Hypothalamus (tissue), 51 donors: ENCODE data around the gene ABCC1.
A peak's percentile ranks its signal among the peaks of the same experiment; 100 is the strongest.
"Not testable (repeated sequence)": the region's sequence is repeated elsewhere in the genome, so short reads cannot be mapped to it uniquely, and the experiment has no call there.

Experiments used
- DNase-seq, 51 donors: peaks; one replicate each; lab custom pipeline; 2025; lab: John Stamatoyannopoulos, UW

The ABCC1 gene

DNA sequence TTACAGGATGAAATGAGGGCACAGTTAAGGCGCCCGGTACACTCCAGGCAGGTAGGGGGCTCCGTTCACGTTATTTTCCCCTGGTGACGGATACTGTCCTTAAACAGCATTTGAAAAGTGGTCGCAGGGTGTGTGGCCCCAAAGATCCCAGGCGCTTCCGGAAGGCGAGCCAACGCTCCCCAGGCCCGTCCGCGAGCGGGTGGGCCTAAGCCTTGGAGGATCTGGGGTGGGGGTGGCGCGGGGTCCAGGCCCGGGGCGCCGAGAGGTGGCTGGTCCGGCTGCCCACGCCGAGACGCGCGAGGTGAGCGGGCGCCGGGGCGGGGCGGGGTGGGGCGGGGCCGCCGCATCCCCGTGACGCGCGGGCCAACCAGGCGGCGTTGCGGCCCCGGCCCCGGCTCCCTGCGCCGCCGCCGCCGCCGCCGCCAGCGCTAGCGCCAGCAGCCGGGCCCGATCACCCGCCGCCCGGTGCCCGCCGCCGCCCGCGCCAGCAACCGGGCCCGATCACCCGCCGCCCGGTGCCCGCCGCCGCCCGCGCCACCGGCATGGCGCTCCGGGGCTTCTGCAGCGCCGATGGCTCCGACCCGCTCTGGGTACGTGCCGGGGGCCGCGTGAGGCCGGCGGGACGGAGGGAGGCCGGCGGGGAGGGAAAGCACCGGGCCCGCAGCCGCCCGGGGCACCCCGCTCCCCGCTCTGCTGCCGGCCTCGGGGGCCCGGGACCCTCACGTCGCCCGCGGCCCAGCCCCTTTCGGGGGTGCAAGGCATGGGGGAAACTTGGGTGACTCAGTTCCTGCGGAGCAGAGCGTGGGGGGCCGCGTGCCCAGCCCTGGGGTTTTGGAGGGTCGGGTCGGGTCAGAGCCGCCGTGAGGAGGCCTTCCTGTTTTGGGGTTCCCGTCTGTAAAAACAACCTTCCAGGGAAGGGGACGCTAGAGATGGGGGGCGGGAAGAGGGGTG is at the start of gene ABCC1:
ABCC1 (plus strand) TSS at position 407 of the 951 bp plus-strand sequence; CDS start at position 543, 136 bp downstream.
- peak in 24 of 51 donors; percentile 3 to 58 (median 16) for DNase-seq

DNA sequence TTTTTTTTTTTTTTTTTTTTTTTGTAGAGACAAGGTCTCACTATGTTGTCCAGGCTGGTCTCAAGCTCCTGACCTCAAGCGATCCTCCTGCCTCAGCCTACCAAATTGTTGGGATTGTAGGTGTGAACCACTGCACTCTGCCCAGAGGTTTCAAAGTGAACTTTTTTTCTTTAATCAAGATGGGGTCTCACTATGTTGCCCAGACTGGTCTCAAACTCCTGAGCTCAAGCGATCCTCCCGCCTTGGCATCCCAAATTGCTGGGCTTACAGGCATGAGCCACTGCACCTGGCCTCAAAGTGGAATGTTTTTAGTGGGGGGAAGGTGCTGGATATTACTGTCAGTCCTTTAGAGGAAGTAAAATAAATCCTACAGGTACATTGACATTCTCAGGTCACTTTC is 49.1 kb upstream of the ABCC1 start:
- DNase-seq: no peak

DNA sequence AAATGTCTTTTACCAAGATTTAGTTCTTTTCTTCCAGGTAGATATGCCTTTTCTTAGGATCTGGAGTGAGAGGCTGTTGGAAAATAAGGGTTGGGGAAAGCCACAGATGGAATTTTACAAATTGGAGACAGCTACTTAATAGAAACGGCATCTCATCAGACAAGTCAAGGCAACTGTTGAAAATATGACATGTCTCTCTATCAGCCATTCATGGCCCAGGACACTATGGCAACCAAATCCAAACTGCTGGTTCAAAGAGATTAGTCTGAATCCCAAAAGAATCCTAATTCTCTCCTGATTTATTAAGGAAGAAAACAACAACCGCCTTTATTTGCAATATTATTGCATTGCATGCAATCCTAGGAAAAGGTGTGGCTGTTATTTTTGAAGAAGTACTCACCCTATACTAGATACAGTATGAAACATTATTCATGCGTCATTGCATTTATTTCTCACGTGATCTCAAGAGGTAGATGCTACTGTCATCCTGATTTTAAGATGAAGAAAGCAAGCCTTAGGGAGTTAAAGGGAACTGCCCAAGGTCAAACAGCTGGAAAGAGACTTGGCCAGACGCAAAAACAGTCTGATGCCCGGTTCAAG is 48.4 kb upstream of the ABCC1 start:
- no peak for DNase-seq

DNA sequence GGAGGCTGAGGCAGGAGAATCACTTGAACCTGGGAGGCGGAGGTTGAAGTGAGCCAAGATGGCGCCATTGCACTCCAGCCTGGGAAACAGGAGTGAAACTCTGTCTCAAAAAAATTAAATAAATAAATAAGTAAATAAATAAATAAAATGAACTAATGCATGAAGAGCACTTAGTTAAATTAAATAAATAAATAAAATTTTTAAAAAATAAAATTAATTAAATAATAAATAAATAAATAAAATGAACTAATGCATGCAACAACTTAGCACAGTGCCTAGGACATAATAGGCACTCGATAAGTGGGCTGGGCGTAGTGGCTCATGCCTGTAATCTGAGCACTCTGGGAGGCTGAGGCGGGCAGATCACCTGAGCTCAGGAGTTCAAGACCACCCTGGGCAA is 45.5 kb upstream of the ABCC1 start:
- no peak for DNase-seq

DNA sequence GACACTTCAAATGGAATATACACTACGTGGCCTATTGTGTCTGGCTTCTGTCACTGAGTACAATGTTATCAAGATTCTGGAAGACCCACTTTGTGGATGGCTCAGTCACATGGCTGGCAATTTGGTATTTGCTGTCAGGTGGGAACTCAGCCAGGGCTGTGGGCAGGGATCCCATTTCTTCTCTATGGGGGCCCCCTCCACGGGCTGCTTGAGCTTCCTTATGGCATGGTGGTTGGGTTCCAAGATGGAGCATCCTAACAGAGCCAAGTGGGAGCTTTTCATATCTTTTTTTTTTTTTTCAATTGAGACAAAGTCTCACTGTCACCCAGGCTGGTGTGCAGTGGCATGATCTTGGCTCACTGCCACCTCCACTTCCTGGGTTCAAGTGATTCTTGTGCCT is 43.0 kb upstream of the ABCC1 start:
- DNase-seq: no peak

DNA sequence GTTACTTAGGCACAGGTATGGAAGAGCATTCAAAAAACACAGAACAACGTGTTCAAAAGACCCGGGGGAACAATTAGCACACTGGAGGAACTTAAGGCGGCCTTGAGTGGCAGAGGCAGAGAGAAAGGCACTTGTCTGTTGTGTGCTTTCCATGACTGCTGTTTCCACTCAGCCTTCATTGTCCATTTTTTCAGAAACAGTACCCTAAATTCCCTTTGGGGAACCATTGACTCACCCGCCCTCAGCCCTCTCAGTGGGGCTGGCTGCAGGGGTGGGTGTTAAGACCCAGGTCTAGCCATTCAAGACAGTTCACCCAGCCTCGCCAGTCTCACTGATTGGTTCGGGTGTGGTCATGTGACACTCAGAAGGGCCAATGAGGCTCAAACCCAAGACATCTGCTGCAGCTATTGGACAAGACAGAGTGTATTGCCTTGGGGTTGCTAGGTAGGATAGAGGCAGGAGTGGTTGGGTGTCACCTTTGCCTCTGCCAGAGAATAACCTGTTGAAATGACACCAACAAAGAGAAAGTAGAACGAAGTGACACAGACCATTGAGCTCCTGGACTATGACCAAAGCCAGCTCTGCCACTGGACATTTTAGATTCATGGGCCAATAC is 41.4 kb upstream of the ABCC1 start:
- DNase-seq: peak in 1 of 51 donors; percentile 0

DNA sequence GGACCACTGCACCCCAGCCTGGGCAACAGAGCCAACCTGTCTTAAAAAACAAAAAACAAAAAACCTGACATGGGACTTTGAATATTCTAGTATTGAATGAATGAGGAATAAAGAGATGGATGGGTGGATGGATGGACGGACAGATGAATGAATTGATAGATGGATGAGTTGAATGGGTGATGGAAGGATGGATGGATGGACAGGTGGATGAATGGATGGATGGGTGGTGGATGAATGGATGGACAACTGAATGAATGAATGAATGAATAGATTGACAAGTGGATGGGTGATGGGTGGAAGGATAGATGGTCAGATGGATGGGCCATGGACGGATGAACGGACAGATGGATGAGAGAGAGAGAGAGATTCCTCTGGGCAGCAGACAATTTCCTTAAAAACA is 38.2 kb upstream of the ABCC1 start:
- no peak for DNase-seq

DNA sequence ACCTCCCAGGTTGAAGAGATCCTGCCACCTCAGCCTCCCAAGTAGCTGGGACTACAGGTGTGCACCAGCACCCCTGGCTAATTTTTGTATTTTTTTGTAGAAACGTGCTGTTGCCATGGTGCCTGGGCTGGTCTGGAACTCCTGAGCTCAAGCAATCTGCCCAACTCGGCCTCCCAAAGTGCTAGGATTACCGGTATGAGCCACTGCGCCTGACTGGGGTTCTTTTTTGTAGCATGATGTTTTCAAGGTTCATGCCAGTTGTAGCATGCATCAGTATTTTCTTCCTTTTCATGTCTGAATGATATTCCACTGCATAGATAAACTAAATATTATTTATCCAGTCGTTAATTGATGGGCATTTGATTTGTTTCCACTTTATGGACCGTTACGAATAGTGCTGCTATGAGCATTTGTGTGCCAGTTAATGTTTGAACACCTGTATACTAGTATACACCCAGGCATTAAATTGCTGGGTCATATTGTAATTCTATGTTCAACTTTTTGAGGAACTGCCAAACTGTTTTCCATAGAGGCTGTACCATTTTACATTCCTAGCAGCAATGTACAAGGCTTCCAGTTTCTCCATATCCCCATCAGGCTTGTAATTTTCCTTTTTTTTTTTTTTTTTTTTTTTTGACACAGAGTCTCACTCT is 36.2 kb upstream of the ABCC1 start:
- DNase-seq: no peak

DNA sequence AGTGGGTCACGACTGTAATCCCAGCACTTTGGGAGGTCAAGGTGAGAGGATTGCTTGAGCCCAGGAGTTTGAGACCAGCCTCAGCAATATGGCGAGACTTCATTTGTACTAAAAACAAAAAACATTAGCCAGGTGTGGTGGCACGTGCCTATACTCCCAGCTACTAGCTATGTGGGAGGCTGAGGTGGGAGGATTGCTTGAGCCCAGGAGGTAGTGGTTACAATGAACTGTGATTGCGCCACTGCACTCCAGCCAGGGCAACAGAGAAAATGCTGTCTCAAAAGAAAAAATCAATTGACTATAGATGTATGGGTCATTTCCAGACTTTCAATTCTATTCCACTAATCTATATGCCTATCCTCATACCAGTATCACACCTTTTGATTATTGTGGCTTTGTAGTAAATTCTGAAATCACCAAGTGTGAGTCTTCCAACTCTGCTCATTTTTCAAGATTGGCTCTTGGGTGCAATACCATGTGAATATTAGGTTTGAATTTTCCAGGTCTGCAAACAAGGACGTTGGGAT is 33.8 kb upstream of the ABCC1 start:
- no peak for DNase-seq

DNA sequence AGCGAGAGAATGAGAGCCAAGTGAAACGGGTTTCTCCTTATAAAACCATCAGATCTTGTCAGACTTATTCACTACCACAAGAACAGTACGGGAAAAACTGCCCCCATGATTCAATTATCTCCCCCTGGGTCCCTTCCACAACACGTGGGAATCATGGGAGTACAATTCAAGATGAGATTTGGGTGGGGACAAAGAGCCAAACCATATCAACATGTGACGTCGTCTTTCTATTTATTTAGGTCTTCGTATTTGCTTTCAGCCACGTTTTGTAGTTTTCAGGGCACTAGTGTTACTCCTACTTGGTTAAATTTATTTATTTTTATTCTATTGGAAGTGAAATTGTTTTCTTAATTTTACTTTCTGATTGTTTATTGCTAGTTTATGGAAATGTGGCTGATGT is 33.1 kb upstream of the ABCC1 start:
- no peak for DNase-seq

DNA sequence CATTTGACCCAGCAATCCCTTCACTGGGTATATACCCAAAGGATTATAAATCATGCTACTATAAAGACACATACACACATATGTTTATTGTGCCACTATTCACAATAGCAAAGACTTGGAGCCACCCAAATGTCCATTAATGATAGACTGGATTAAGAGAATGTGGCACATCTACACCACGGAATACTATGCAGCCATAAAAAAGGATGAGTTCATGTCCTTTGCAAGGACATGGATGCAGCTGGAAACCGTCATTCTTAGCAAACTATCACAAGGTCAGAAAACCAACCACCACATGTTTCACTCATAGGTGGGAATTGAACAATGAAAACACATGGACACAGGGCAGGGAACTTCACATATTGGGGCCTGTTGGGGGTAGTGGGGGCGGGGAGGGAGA is 31.1 kb upstream of the ABCC1 start:
- not testable (repeated sequence) for DNase-seq

DNA sequence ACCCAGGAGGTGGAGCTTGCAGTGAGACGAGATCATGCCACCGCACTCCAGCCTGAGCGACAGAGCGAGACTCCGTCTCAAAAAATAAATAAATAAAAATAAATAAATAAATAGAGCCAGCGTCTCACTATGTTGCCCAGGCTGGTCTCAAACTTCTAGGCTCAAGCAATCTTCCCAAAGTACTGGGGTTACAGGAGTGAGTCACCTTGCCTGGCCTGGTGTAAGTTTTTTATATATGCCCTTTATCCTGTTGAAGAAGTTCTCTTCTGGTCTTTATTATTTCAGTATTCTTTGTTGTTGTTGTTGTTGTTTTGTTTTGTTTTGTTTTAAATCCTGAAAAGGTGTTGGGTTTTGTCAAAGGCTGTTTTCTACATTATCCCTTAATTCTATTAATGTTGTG is 30.1 kb upstream of the ABCC1 start:
- no peak for DNase-seq

DNA sequence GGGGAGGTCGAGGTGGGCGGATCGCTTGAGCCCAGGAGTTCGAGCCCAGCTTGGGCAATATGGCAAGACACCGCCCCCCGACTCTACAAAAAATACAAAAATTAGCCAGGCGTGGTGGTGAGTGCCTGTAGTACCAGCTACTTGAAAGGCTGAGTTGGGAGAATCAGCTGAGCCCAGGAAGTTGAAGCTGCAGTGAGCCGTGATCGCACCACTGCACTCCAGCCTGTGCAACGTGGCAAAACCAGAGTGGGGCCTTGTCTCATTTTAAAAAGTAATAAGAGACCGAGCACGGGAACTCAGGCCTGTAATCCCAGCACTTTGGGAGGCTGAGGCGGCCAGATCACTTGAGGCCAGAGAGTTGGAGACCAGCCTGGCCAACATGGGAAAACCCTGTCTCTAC is 24.4 kb upstream of the ABCC1 start:
- no peak for DNase-seq

DNA sequence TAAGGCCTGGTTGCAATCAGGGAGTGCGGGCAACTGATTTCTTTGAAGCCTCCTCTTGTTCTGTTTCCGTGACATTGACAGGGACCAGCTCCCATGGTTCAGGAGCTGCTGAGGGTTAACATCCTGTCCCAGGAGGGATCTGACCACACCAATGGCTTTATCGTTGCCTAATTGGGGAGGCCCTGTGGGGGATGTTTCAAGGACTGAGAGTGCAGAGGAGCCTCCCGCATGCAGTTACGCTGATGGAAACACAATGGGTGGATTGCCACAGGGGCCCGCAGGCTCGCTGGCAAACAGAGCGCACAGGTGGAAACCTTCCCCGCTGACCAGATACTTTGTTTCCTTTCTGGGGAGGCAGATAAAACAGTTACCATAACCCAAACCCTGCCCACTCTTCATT is 23.8 kb upstream of the ABCC1 start:
- no peak for DNase-seq

DNA sequence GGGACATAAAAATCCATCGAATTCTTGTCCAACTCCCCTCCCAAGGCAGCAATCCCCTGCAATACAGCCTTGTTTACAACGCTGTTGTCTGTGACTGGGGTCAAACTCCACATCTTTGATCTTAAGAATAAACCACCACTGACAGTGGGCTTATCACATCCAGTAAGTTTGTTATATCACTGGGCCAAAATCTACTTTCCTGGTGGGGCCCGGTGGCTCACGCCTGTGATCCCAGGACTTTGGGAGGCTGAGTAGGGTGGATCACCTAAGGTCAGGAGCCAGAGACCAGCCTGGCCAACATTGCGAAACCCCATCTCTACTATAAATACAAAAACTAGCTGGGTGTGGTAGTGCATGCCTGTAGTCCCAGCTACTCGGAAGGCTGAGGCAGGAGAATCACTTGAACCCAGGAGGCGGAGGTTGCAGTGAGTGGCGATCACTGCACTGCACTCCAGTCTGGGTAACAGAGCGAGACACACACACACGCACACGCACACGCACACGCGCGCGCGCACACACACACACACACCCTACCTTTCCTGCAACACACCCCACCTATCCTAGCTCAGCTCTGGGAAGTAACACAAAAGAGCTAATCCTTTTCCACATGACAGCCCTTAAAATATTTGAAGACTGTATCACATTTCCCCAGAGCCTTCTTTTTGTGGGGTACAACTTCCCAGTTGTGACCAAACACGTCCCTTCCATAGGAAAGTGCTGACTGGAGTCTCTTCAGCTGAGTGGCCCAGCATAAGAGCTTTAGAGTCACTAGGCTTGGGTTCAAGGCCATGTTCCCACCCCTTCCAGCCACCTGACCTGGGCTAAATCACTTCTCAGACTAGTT is 20.9 kb upstream of the ABCC1 start:
- DNase-seq: no peak

DNA sequence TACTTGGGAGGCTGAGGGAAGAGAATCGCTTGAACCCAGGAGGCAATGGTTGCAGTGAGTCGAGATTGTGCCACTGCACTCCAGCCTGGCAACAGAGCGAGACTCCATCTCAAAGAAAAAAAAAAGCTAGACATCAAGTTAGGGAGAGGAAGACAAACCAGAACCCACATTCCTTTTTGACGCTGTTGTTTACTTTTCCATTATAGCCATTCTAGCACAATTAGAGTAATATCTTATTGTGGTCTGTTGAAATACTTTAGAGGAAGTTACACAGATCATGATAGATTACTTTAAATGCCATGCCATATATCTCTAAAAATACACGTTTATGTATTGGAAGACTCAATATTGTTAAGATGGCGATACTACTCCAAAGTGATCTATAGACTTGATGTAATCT is 16.5 kb upstream of the ABCC1 start:
- no peak for DNase-seq

DNA sequence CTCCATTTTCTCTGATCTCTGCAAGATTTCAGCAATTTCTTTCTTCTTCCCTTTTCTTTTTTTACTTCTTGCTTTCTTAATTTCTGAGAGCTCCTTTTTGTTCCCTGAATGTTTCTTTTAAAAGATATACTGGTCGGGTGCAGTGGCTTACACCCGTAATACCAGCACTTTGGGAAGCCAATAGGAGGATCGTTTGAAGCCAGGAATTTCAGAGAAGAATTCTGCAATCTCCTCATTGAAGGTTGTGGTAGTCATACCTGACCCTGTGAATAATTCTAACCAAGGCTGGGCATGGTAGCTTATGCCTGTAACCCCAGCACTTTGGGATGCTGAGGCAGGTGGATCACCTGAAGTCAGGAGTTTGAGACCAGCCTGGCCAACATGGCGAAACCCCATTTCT is 15.6 kb upstream of the ABCC1 start:
- DNase-seq: no peak

DNA sequence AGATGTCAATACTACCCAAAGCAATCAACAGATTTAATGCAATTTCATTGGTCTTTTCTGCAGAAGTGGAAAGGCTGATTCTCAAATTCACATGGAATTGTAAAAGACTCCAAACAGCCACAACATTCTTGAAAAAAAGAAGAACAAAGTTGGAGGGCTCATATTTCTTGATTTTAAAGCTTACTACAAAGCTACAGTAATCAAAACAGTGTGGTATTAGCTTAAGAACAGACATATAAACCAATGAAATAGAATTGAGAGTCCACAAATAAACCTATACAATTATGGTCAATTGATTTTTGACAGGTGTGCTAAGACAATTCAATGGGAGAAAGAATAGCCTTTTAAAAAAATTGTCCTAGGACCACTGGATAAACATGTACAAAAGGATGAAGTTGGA is 14.4 kb upstream of the ABCC1 start:
- DNase-seq: no peak

DNA sequence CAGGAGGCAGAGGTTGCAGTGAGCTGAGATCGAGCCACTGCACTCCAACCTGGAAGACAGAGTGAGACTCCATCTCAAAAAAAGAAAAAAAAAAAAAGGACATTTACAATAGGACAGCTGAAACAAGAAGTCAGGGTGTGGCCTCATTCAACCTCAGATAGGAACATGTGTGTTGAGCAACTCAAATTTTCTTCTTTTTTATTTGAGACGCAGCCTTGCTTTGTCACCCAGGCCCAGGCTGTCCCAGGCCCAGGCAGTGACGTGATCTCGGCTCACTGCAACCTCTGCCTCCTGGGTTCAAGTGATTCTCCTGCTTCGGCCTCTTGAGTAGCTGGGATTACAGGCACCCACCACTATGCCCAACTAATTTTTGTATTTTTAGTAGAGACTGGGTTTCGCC is 12.6 kb upstream of the ABCC1 start:
- not testable (repeated sequence) for DNase-seq
